Heart right ventricle (tissue), 16 donors: Measurements from ENCODE around the gene NPDC1. TPM values are rescaled to one million over a fixed set of nuclear protein-coding genes. Genes with fewer than 3 reads are reported as not detected.

ENCODE experiments used
- ATAC-seq, 8 donors: fragments of 200-7000 bp; cut with Tn5 transposase; one replicate each; pipeline ENCODE4 v1.9.1; 2020; ENCODE audit warnings: mild to moderate bottlenecking in 8 of 8, moderate library complexity in 8 of 8, moderate number of reproducible peaks in 1 of 8
- DNase-seq, 2 donors: peaks; one replicate each; pipeline ENCODE4 v3.0.0-alpha.2; 2020
- H3K27ac ChIP-seq, 10 donors: fragments of 200-600 bp; sonication (generic) in 2 of 10; one replicate each; pipeline versions ENCODE4 v1.5.0 to v1.8.0; 2020 to 2022; ENCODE audit warnings: mild to moderate bottlenecking in 3 of 10
- H3K27me3 ChIP-seq, 7 donors: fragments of 200-600 bp; one replicate each; pipeline ENCODE4 v1.8.0; 2021 to 2022; ENCODE audit warnings: mild to moderate bottlenecking in 2 of 7
- H3K36me3 ChIP-seq, 9 donors: fragments of 200-600 bp; sonication (generic) in 1 of 9; one replicate each; pipeline versions ENCODE4 v1.5.0 to v1.8.0; 2020 to 2022; ENCODE audit warnings: mild to moderate bottlenecking in 2 of 9
- H3K4me1 ChIP-seq, 9 donors: fragments of 200-600 bp; sonication (generic) in 1 of 9; one replicate each; pipeline versions ENCODE4 v1.5.0 to v1.8.0; 2020 to 2022; ENCODE audit warnings: mild to moderate bottlenecking in 4 of 9
- H3K4me3 ChIP-seq, 10 donors: fragments of 200-600 bp; sonication (generic) in 2 of 10; one replicate each; pipeline versions ENCODE4 v1.5.0 to v1.8.0; 2020 to 2022; ENCODE audit warnings: mild to moderate bottlenecking in 7 of 10, moderate library complexity in 2 of 10
- H3K9me3 ChIP-seq, 11 donors: fragments of 200-600 bp in 10 of 11; sonication (generic) in 2 of 11; one replicate each; pipeline versions ENCODE4 v1.5.0 to v1.8.0; 2013 to 2022; ENCODE audit warnings: mild to moderate bottlenecking in 2 of 11, control low read depth in 1 of 11, moderate library complexity in 1 of 11
- CTCF ChIP-seq, 9 donors: fragments of 200-600 bp; sonication (generic) in 2 of 9; IDR thresholded peaks; one replicate each; pipeline versions ENCODE4 v1.5.0 to v1.8.0; 2021 to 2022; ENCODE audit warnings: antibody characterized with exemption in 9 of 9, mild to moderate bottlenecking in 5 of 9, moderate library complexity in 1 of 9
- WGBS, 2 donors: extraction: QIAGEN DNeasy Blood & Tissue Kit; methylation state at CpG; one replicate each; pipeline ENCODE4 v1.1.7; 2013; ENCODE audit warnings: inconsistent platforms in 1 of 2; 5-methylcytosine and 5-hydroxymethylcytosine counted together
- intact Hi-C, 10 donors: fragments of 100-400 bp; cut with DNase I; formaldehyde crosslinking; loops; one replicate each; pipeline versions ENCODE4 v1.11.1 to v1.14.2; 2022
- polyA plus RNA-seq, 2 donors: library from polyadenylated mRNA; stranded (reverse); fragments of 200-250 nt; gene quantifications; one replicate each; pipeline ENCODE4 v1.2.3, GENCODE V29; 2013
- total RNA-seq, 10 donors: library from RNA; stranded (reverse); fragmentation: NEBNext Ultra II Directional in 3 of 10; extraction: Animal tissue kit (Norgen Biotek cat#: 25700) in 3 of 10; gene quantifications; one replicate each; pipeline versions ENCODE4 v1.2.1 to v1.2.4, GENCODE V29; 2021 to 2023
- donor health status: Arrhythmogenic right ventricular cardiomyopathy.
- donor health status: ischemic (EF 13 %, LVEDD 7.1; RV severe dilation, severe dysfunction).
- donor health status: healthy with polysubstance abuse.
- donor health status: DM: no; HTN: yes; CAD: no.
- donor health status: DM: no; HTN: no; CAD: no.
- donor health status: ischemic (EF 25% LVEDD 6.9; RV normal size, moderate dysfunction).
- donor health status: ischemic (EF 25% LVEDD 5.7; RV mildly dilated, moderate dysfunction).
- donor health status: healthy.
- donor health status: DM: yes; HTN: yes; CAD: no.
- donor health status: Ischemic cardiomyopathy.
- donor health status: ischemic (EF 35%, LVEDD 5.7; RV mildly dilated, moderate dysfunction).
- donor health status: nonischemic (EF 11% LVEDD 7.7; RV severe dilation, severe dysfunction).
- donor health status: DM: yes; HTN: yes; CAD: no.
- donor health status: PGD.
- donor health status: ischemic (EF 29% LVEDD 5.4; RV normal size, mild dysfunction).
- donor health status: nonischemic (EF 23%, LVEDD 6.1; RV moderate dilation, normal function).

The NPDC1 gene
- total and polyA plus RNA-seq, 12 donors = 29.1 to 153 (median 54.5) TPM

DNA sequence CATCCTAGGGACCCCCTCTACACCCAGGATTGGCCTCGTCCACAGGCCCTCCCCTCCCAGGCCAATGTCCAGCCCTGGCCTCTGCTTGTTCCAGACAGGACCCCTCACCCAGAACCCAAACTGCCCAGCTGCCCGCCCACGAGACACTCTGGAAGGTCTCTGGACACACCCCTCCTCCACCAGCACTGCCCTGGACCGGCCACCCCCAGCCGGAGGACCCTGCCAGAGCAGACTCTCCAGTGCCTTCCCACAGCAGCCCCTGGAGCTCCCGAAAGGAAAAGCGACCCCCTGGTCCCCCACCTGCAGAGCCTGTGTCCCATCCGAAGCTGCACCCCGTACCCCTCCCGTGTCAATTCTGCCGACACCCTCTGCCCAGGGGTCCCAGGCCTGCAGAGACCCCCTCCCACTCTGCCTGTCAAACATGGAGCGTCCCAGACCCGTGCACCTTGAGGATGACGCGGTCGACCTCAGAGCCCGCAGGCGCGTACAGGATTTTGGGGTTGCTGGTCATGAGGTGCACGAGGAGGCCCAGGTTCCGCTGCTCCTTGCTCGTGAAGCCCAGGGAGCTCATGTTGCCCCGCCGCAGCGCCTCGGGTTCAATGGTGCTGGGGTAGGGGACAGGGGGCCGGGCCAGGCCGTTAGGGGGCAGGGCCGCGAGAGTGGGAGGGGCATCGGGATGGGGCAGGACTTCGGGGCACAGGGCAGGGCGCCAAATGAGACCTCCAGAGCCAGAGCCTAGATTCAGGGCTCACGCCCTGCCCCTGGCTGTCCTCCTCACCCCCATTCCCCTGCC lies 25.9 kb downstream of the NPDC1 start:
- H3K27ac ChIP-seq = no peak overlapping the region
- H3K4me1 ChIP-seq = no peaks in the 10 kb centered on the region
- H3K9me3 ChIP-seq = no peaks in the 10 kb centered on the region
- no peaks in the 10 kb centered on the region for H3K27me3 ChIP-seq
- peaks cover 0 to 62% (median 18%) of the 10 kb centered on the region in 9 donors for H3K36me3 ChIP-seq
- ATAC-seq (no peak), DNase-seq (no peak)
- no peak overlapping the region for H3K4me3 ChIP-seq
- intact Hi-C loops = loop anchor here in 1 of 10 donors (10.0 kb wide), 1 partner anchor 175 kb away; the partner anchor contains the start of genes AJM1 and PHPT1
- WGBS, 2 donors = 95% methylated on average over 34 of the region's 34 CpGs
- TF ChIP-seq CTCF (IDR thresholded peaks at IDR 0.05) = no peak

DNA sequence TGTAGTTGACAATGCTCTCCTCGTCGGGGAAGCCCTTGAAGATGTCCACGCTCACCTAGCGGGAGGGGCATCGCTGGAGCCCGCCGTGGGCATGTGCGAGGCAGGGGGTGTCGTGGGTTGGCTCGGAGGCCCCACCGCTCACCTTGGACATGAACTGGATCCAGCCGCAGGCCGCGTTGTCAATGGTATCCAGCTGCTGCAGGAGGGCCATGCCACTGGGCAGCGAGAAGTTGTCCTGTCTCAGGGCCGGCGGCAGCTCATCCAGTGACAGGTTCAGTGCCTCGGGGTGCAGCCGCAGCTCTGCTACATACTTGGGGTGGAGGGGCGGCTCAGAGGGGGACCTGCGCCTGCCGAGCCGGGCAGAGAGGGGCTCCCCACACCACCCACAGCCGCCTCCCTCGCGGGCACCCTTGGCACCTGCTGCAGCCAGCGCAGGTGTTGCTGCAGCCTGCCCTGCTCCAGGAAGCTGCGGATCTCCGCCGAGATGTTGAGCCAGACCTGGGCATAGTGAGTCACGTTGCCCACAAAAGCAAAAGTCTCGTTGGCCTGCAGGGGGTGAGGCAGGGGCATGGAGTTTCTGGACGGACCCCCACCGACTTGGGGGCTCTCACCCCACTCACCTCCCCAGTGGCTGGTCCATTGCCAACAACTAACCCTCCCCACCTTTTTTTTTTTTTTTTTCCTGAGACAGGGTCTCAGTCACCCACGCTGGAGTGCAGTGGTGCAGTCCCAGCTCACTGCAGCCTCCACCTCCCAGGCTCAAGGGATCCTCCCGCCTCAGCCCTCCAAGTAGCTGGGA lies 27.0 kb downstream of the NPDC1 start:
- Histone ChIP-seq H3K4me3 (no peak overlapping the region), H3K27ac (no peak overlapping the region), H3K27me3 (no peaks in the 10 kb centered on the region), H3K9me3 (no peaks in the 10 kb centered on the region), H3K4me1 (no peaks in the 10 kb centered on the region), H3K36me3 (peaks cover 0 to 73% (median 18%) of the 10 kb centered on the region in 9 donors)
- 93 to 94% methylated on average over 36 of the region's 36 CpGs for WGBS, 2 donors
- intact Hi-C loops = no loop called here
- TF ChIP-seq CTCF (IDR thresholded peaks at IDR 0.05) = no peak
- no peak for ATAC-seq
- DNase-seq = no peak

DNA sequence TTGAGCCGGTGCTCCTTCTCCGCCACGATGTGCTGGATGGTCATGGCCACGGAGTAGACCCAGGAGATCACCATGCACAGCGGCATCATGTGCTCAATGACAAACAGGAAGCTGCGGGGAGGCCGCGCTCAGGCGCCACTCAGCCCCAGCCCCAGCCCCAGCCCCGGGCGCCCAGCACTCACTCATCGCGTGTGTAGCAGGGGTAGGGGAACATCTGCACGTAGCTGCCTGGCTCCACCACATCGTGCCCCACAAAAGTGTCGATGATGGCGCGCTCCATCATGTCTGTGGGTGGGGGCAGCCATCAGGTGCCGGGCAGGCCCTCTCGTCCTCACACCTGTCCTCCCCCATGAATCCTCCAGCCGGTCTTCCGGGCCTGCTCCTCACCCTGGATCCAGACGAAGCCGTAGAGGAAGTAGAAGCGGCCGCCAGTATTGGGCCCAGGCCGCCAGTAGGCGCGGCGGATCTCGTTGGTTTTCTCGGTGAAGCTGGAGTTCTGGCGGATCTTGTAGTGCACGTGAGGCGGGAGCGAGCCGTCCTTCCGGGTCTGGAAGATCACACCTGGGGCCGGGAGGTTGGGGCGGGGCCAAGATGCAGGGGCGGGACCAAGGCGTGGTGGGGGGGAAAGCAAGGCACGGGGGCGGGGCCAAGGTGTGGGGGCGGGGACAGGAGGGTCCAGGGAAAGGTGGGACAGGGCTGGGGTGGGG lies 28.0 kb downstream of the NPDC1 start:
- no peak overlapping the region for H3K4me3 ChIP-seq
- H3K36me3 ChIP-seq = peaks cover 0 to 83% (median 18%) of the 10 kb centered on the region in 9 donors
- intact Hi-C loops = no loop called here
- no peak for DNase-seq
- no peak for TF ChIP-seq CTCF (IDR thresholded peaks at IDR 0.05)
- no peak overlapping the region for H3K27ac ChIP-seq
- no peak for ATAC-seq
- no peaks in the 10 kb centered on the region for H3K4me1 ChIP-seq
- no peaks in the 10 kb centered on the region for H3K9me3 ChIP-seq
- H3K27me3 ChIP-seq = no peaks in the 10 kb centered on the region
- 94 to 95% methylated on average over 44 to 45 of the region's 45 CpGs for WGBS, 2 donors

DNA sequence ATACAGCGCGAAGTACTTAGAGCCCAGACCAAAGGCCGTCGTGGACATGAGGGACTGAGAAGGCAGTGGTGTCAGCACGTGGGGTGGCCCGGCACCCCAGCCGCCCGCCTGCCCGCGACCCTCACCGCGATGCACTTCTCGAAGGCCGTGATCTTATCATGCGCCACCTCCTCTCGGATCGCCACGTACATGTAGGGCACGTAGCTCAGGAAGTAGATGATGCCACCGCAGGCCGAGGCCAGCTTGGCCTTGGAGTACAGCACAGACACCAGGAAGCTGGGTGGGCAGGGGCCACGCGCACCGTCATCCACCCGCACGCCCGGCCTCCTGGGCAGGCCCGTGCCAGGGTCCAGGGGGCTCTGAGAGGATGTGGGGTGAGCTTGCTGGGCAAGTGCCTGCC lies 28.9 kb downstream of the NPDC1 start:
- no peaks in the 10 kb centered on the region for H3K4me1 ChIP-seq
- no peak overlapping the region for H3K4me3 ChIP-seq
- peaks cover 0 to 87% (median 24%) of the 10 kb centered on the region in 9 donors for H3K36me3 ChIP-seq
- intact Hi-C loops = no loop called here
- WGBS, 2 donors = 97% methylated on average over 27 to 28 of the region's 28 CpGs
- no peaks in the 10 kb centered on the region for H3K27me3 ChIP-seq
- no peak for ATAC-seq
- no peak overlapping the region for H3K27ac ChIP-seq
- no peak for DNase-seq
- no peak for TF ChIP-seq CTCF (IDR thresholded peaks at IDR 0.05)
- no peaks in the 10 kb centered on the region for H3K9me3 ChIP-seq
